K562 (cell line): Measurements from ENCODE around the gene PCK2.

Source experiments
- ESRRA ChIP-seq: fragments of 450-650 bp; IDR thresholded peaks from 2 replicates; pipeline ENCODE4 v1.6.1; 2014; ENCODE audit warnings: low read depth, mild to moderate bottlenecking, moderate library complexity, borderline replicate concordance
- EZH2 ChIP-seq: IDR thresholded peaks from 2 replicates; pipeline ENCODE4 v1.6.1; 2012; ENCODE audit warnings: low read depth, mild to moderate bottlenecking, inconsistent platforms, low read length, borderline replicate concordance
- RNF2 ChIP-seq: sonication (generic); IDR thresholded peaks from 2 replicates; pipeline ENCODE4 v1.6.1; 2016

DNA sequence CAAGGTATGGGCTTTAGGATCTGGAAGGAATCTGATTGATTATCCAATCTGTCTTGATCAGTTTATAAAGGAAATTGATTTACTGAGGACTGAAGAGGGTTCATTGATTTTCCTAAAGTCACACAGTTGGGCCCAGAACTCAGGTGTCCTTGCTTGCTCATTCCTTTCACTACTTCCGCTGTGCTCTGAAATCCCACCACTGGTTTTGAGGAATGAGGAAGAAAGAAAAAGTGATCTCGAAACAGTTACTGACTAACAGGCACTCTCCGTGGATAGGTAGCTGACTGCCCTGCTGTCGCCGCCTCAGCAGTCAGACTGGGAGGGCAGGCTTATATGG lies 36.2 kb downstream of the PCK2 start, which contains the start of gene FITM1:
- TF ChIP-seq ESRRA (no peak), RNF2 (no peak), EZH2 (no peak)
